Measurements from ENCODE around the gene ABCA12.

Gene ABCA12

GRCh38 chr2:214904176-214904575 is 234.2 kb downstream of the ABCA12 start:
- TF ChIP-seq CTCF (IDR thresholded peaks at IDR 0.05) = no peak

- no peak for TF ChIP-seq CTCF (IDR thresholded peaks at IDR 0.05)
Measured at GRCh38 chr2:214902286-214902685, 236.1 kb downstream of the ABCA12 start.

GRCh38 chr2:214899751-214900150 is 238.7 kb downstream of the ABCA12 start:
- no peak for TF ChIP-seq CTCF (IDR thresholded peaks at IDR 0.05)

GRCh38 chr2:214896274-214896673 is 242.2 kb downstream of the ABCA12 start:
- no peak for TF ChIP-seq CTCF (IDR thresholded peaks at IDR 0.05)

GRCh38 chr2:214895469-214895868 is 243.0 kb downstream of the ABCA12 start:
- no peak for TF ChIP-seq CTCF (IDR thresholded peaks at IDR 0.05)

- no peak for TF ChIP-seq CTCF (IDR thresholded peaks at IDR 0.05)
Measured at GRCh38 chr2:214889301-214889700, 249.1 kb downstream of the ABCA12 start.

GRCh38 chr2:214881647-214882202 is 256.7 kb downstream of the ABCA12 start:
- no peak for TF ChIP-seq CTCF (IDR thresholded peaks at IDR 0.05)
